Epithelial cell of esophagus (primary cell): ENCODE data around the gene RACK1.
A peak's percentile ranks its signal among the peaks of the same experiment; 100 is the strongest.
"Not testable (repeated sequence)": the region's sequence is repeated elsewhere in the genome, so short reads cannot be mapped to it uniquely, and the experiment has no call there.

Experiments
- DNase-seq: peaks from one replicate; pipeline ENCODE4 v3.0.0; 2010; ENCODE audit warnings: low read depth
- H3K4me3 ChIP-seq: 2 replicates; pipeline ENCODE4 v1.5.1; 2011; ENCODE audit warnings: mild to moderate bottlenecking, low read length, control low read depth
- CTCF ChIP-seq: IDR thresholded peaks from 2 replicates; pipeline ENCODE4 v1.5.1; 2011; ENCODE audit warnings: low read depth, mild to moderate bottlenecking, low read length, control low read depth, inconsistent platforms; ENCODE audit not compliant: insufficient read depth; ENCODE audit errors: missing control alignments

RACK1 gene

GRCh38 chr5:181215997-181216989, 27.4 kb downstream of the RACK1 start:
- peak overlapping the region; percentile 30 for H3K4me3 ChIP-seq
- peak; percentile 64 for DNase-seq
- no peak for TF ChIP-seq CTCF

GRCh38 chr5:181214249-181214648, 29.5 kb downstream of the RACK1 start:
- not testable (repeated sequence) for DNase-seq, H3K4me3 ChIP-seq

- no peak for DNase-seq
- H3K4me3 ChIP-seq: no peak overlapping the region
- no peak for TF ChIP-seq CTCF
Observed at GRCh38 chr5:181212934-181213333, 30.8 kb downstream of the RACK1 start.

- no peak for TF ChIP-seq CTCF
- DNase-seq: no peak
Observed at GRCh38 chr5:181212080-181212479, 31.6 kb downstream of the RACK1 start.

GRCh38 chr5:181211208-181211607, 32.5 kb downstream of the RACK1 start:
- TF ChIP-seq CTCF: no peak
- H3K4me3 ChIP-seq: no peak overlapping the region
- no peak for DNase-seq

More at GRCh38 chr5:181212080-181212479, 31.6 kb downstream of the RACK1 start:
- H3K4me3 ChIP-seq: no peak overlapping the region

GRCh38 chr5:181210698-181211097, 33.0 kb downstream of the RACK1 start:
- not testable (repeated sequence) for H3K4me3 ChIP-seq, DNase-seq

GRCh38 chr5:181210148-181210547, 33.6 kb downstream of the RACK1 start:
- H3K4me3 ChIP-seq, DNase-seq: not testable (repeated sequence)

GRCh38 chr5:181209006-181209405, 34.7 kb downstream of the RACK1 start:
- not testable (repeated sequence) for DNase-seq, H3K4me3 ChIP-seq

GRCh38 chr5:181207960-181208253, 35.8 kb downstream of the RACK1 start:
- peak overlapping the region; percentile 73 for H3K4me3 ChIP-seq
- no peak for DNase-seq
- TF ChIP-seq CTCF: no peak
